C1 segment of cervical spinal cord (tissue), 14 donors: Measurements from ENCODE around the gene TAS2R20.
"Not testable (repeated sequence)": the region's sequence is repeated elsewhere in the genome, so short reads cannot be mapped to it uniquely, and the experiment has no call there.

Experiments used
- DNase-seq, 14 donors: peaks; one replicate each; lab custom pipeline; 2025; lab: John Stamatoyannopoulos, UW

TAS2R20 gene

GRCh38 chr12:10998204-10998603 is at the start of gene TAS2R20:
Gene TAS2R20, minus strand, starts transcription at chr12:10998304. Its CDS starts 429 bp downstream, at chr12:10997875.
- no peak for DNase-seq

- DNase-seq, result not testable (repeated sequence)
Observed at GRCh38 chr12:11041366-11041765, 43.3 kb upstream of the TAS2R20 start.

- no peak for DNase-seq
Observed at GRCh38 chr12:11040162-11040561, 42.1 kb upstream of the TAS2R20 start.

- DNase-seq, result no peak
Observed at GRCh38 chr12:11039171-11039570, 41.1 kb upstream of the TAS2R20 start.

GRCh38 chr12:11033959-11034358 is 35.9 kb upstream of the TAS2R20 start:
- not testable (repeated sequence) for DNase-seq

GRCh38 chr12:11031307-11031706 is 33.2 kb upstream of the TAS2R20 start, which contains the start of gene TAS2R31:
Gene TAS2R31, minus strand, starts transcription at chr12:11031407. Its CDS starts 72 bp downstream, at chr12:11031335.
- no peak for DNase-seq

GRCh38 chr12:11026118-11026517 is 28.0 kb upstream of the TAS2R20 start:
- no peak for DNase-seq

GRCh38 chr12:11023387-11023786 is 25.3 kb upstream of the TAS2R20 start:
- no peak for DNase-seq

GRCh38 chr12:11022520-11022919 is 24.4 kb upstream of the TAS2R20 start, which contains the start of gene TAS2R19:
Gene TAS2R19, minus strand, starts transcription at chr12:11022620. Its CDS starts 49 bp downstream, at chr12:11022571.
- DNase-seq, result no peak

- DNase-seq, result peak in 3 of 14 donors; percentile 1 to 28 (median 3)
Observed at GRCh38 chr12:11016937-11017336, 18.8 kb upstream of the TAS2R20 start.

GRCh38 chr12:11015775-11016430 is 17.8 kb upstream of the TAS2R20 start:
- DNase-seq, result no peak

GRCh38 chr12:11014234-11014633 is 16.1 kb upstream of the TAS2R20 start:
- no peak for DNase-seq

- DNase-seq, result no peak
Observed at GRCh38 chr12:11007608-11008007, 9.5 kb upstream of the TAS2R20 start.

GRCh38 chr12:10994307-10994706 is 3.8 kb downstream of the TAS2R20 start:
- no peak for DNase-seq

- DNase-seq, result no peak
Observed at GRCh38 chr12:10989107-10989506, 9.0 kb downstream of the TAS2R20 start.

- no peak for DNase-seq
Observed at GRCh38 chr12:10986812-10987211, 11.3 kb downstream of the TAS2R20 start, which contains the start of gene TAS2R50. Gene TAS2R50, minus strand, starts transcription at chr12:10986912. Its CDS starts 52 bp downstream, at chr12:10986860.

- no peak for DNase-seq
Observed at GRCh38 chr12:10982244-10982643, 15.9 kb downstream of the TAS2R20 start.

GRCh38 chr12:10974965-10975364 is 23.1 kb downstream of the TAS2R20 start:
- no peak for DNase-seq

- DNase-seq, result no peak
Observed at GRCh38 chr12:10968765-10969456, 29.2 kb downstream of the TAS2R20 start.

GRCh38 chr12:10967409-10967808 is 30.7 kb downstream of the TAS2R20 start:
- DNase-seq, result no peak

- DNase-seq, result no peak
Observed at GRCh38 chr12:10966314-10966713, 31.8 kb downstream of the TAS2R20 start.

GRCh38 chr12:10965476-10965875 is 32.6 kb downstream of the TAS2R20 start:
- DNase-seq, result no peak

GRCh38 chr12:10960211-10960610 is 37.9 kb downstream of the TAS2R20 start:
- DNase-seq, result no peak
